Activated T-cell treated with anti-CD3 and anti-CD28 coated beads for 4 hours (primary cell): ENCODE data around the gene PIH1D2.
A peak's percentile ranks its signal among the peaks of the same experiment; 100 is the strongest.
"Not testable (repeated sequence)": the region's sequence is repeated elsewhere in the genome, so short reads cannot be mapped to it uniquely, and the experiment has no call there.

ENCODE experiments used
- DNase-seq: peaks from one replicate; pipeline ENCODE4 v3.0.0-alpha.2; 2020

PIH1D2 gene

GRCh38 chr11:112050721-112051120, 23.1 kb downstream of the PIH1D2 start:
- no peak for DNase-seq

- no peak for DNase-seq
Measured at GRCh38 chr11:112049777-112050176, 24.0 kb downstream of the PIH1D2 start.

- DNase-seq: not testable (repeated sequence)
Measured at GRCh38 chr11:112048256-112048655, 25.6 kb downstream of the PIH1D2 start.

- not testable (repeated sequence) for DNase-seq
Measured at GRCh38 chr11:112046647-112047046, 27.2 kb downstream of the PIH1D2 start.

- no peak for DNase-seq
Measured at GRCh38 chr11:112044961-112045360, 28.9 kb downstream of the PIH1D2 start.

GRCh38 chr11:112042961-112043304, 30.9 kb downstream of the PIH1D2 start:
- no peak for DNase-seq

- no peak for DNase-seq
Measured at GRCh38 chr11:112042161-112042960, 31.5 kb downstream of the PIH1D2 start.

GRCh38 chr11:112037527-112037926, 36.3 kb downstream of the PIH1D2 start:
- DNase-seq: no peak

GRCh38 chr11:112033902-112034301, 39.9 kb downstream of the PIH1D2 start:
- no peak for DNase-seq

GRCh38 chr11:112029460-112029859, 44.4 kb downstream of the PIH1D2 start:
- DNase-seq: no peak

- DNase-seq: not testable (repeated sequence)
Measured at GRCh38 chr11:112026784-112027410, 46.9 kb downstream of the PIH1D2 start.

GRCh38 chr11:112025707-112026106, 48.1 kb downstream of the PIH1D2 start:
- DNase-seq: no peak

GRCh38 chr11:112024773-112025678, 48.8 kb downstream of the PIH1D2 start, which contains the start of gene DLAT:
Gene DLAT, plus strand, starts transcription at chr11:112025408. Its CDS starts 65 bp downstream, at chr11:112025473.
- peak; percentile 69 for DNase-seq

- no peak for DNase-seq
Measured at GRCh38 chr11:112024178-112024772, 49.5 kb downstream of the PIH1D2 start.

GRCh38 chr11:112023104-112023503, 50.7 kb downstream of the PIH1D2 start:
- DNase-seq: no peak

GRCh38 chr11:112019066-112019465, 54.8 kb downstream of the PIH1D2 start:
- no peak for DNase-seq
